BJ (cell line): ENCODE results near the gene CMSS1. TPM values are rescaled to one million over a fixed set of nuclear protein-coding genes. Genes with fewer than 3 reads are reported as not detected.

Experiments
- CTCF ChIA-PET: fragments of 350-600 bp; formaldehyde crosslinking; extraction: SDS; loops from one replicate; lab custom pipeline; 2021; ENCODE audit warnings: antibody characterized with exemption, inconsistent platforms; lab: Yijun Ruan, JAX
- POLR2A ChIA-PET: fragments of 300-600 bp; sonication (Branson Sonifier 250); formaldehyde crosslinking; extraction: SDS; loops from one replicate; lab custom pipeline; 2021; ENCODE audit warnings: antibody characterized with exemption; lab: Charles Lee
- DNase-seq: peaks from one replicate; pipeline ENCODE4 v3.0.0-alpha.2; 2011; ENCODE audit warnings: low read depth
- H3K27me3 ChIP-seq: 2 replicates; pipeline ENCODE4 v1.6.0; 2011; ENCODE audit warnings: low read length; ENCODE audit not compliant: control insufficient read depth, insufficient read depth
- H3K36me3 ChIP-seq: 2 replicates; pipeline ENCODE4 v1.5.1; 2011; ENCODE audit warnings: low read length; ENCODE audit not compliant: control insufficient read depth, insufficient read depth
- H3K4me3 ChIP-seq: 2 replicates; pipeline ENCODE4 v1.5.1; 2011; ENCODE audit warnings: low read depth, mild to moderate bottlenecking, control low read depth, low read length
- polyA plus RNA-seq: library from polyadenylated mRNA; depleted of rRNA; stranded (reverse); fragments of >200 nt; gene quantifications from 2 replicates; pipeline ENCODE4 v1.2.3, GENCODE V29; 2011
- TF ChIP-seq, protein P1 (sequence below): IDR thresholded peaks from 2 replicates; pipeline ENCODE4 v1.5.1; 2011; ENCODE audit warnings: low read depth, mild to moderate bottlenecking, control low read depth, inconsistent platforms, low read length, moderate library complexity; ENCODE audit not compliant: insufficient read depth

Gene CMSS1
- polyA plus RNA-seq, 1 experiment = 6.7 TPM

DNA sequence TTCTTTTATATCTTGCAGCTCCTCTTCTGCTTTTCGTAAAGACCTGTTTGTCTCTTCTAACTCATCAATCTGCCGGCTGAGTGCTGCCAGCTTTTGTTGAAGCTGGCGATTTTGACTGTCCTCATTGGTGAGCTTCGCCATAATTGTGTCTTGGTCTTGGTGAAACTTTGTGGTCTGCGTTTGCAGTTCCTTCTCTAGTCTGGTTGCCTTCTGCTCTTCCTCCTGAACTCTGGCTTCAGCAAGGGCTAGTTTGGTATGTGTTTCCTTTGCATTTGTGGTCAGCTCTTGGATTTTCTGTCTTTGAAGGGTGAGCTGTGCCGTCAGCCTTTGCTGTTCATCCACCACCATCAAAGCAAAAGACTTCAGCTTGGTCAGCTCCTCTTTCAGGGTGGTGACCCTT is 32.9 kb downstream of the CMSS1 start:
- POLR2A ChIA-PET = no interaction called here
- TF ChIP-seq, protein P1, sequence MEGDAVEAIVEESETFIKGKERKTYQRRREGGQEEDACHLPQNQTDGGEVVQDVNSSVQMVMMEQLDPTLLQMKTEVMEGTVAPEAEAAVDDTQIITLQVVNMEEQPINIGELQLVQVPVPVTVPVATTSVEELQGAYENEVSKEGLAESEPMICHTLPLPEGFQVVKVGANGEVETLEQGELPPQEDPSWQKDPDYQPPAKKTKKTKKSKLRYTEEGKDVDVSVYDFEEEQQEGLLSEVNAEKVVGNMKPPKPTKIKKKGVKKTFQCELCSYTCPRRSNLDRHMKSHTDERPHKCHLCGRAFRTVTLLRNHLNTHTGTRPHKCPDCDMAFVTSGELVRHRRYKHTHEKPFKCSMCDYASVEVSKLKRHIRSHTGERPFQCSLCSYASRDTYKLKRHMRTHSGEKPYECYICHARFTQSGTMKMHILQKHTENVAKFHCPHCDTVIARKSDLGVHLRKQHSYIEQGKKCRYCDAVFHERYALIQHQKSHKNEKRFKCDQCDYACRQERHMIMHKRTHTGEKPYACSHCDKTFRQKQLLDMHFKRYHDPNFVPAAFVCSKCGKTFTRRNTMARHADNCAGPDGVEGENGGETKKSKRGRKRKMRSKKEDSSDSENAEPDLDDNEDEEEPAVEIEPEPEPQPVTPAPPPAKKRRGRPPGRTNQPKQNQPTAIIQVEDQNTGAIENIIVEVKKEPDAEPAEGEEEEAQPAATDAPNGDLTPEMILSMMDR = no peak
- H3K36me3 ChIP-seq = peaks cover 7% of the 10 kb centered on the region
- no peaks in the 10 kb centered on the region for H3K27me3 ChIP-seq
- DNase-seq = no peak
- H3K4me3 ChIP-seq = no peak overlapping the region
- CTCF ChIA-PET = interaction anchor here (0.8 to 1.7 kb wide), 3 partner anchors 9 to 404 kb away, joined by 3 read pairs; no protein-coding TSS in a partner anchor

DNA sequence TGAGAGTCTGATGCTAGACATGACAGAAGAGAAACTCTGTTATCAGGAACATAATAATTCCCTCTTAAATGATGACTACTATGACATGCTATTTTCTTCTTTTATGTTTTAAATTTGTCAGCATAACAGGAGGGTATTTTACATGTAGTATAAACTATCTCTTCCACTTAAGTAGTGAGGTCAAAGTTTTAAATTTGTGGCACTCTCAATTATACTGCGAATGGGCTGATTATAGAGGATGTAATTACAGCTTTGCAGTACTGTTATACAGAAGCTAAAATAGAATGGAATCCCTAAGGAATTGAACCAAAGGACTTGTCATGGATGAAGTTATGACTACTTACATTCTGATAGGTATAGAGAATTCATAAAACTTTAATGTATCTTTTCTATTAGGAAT is 34.3 kb downstream of the CMSS1 start:
- CTCF ChIA-PET = no interaction called here
- POLR2A ChIA-PET = no interaction called here
- TF ChIP-seq, protein P1 = no peak

DNA sequence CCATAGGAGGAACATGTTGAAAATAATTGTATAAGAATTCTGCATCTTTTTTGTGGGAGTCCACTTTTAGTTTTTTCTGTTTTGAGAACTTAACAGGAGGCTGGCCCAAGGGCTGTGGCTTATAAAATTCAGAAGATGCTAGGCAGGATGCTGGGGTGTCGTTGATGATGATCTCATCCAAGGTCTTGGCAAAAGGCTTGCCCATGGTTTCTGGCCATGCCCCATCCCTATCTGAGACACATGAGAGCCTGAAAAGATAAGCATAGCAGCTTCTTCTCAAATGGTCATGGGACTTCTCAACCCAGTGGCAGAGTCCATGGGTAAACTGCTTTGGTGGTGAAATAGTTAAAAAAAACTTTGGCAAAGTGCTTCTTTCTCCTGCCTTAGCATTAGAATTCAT is 35.2 kb downstream of the CMSS1 start:
- TF ChIP-seq, protein P1 = no peak
- no peaks in the 10 kb centered on the region for H3K27me3 ChIP-seq
- ChIA-PET POLR2A (no interaction called here), CTCF (interaction anchor here (0.8 kb wide), 1 partner anchor 9 kb away, joined by 4 read pairs; no protein-coding TSS in a partner anchor)
- no peak overlapping the region for H3K4me3 ChIP-seq
- no peak for DNase-seq
- H3K36me3 ChIP-seq = peaks cover 7% of the 10 kb centered on the region

More for the DNA sequence above, 34.3 kb downstream of the CMSS1 start:
- Histone ChIP-seq H3K36me3 (peaks cover 7% of the 10 kb centered on the region), H3K27me3 (no peaks in the 10 kb centered on the region), H3K4me3 (no peak overlapping the region)
- no peak for DNase-seq

DNA sequence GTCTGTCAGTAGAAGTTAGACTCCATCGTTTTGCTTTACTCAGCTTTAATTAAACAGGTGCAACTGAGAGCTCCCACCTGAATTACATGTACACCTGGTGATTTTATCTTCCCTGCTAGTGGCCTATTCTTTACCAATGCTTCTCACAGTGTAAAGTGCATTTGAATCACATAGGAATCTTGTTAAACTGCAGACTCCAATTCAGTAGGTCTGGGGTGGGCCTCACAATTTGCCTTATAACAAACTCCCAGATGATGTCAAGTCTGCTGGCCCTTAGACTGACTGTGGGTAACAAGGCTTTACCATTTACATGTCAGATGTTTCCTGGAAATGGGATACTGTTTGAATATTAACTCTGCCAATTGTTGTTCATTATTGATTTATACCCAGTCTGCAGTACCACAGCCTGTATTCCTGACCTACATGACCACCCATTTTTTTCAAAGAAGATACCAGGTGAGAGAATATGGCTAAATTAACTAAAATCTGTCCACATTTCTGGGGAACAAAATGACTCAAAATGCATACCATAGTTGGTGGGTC is 37.2 kb downstream of the CMSS1 start:
- POLR2A ChIA-PET = no interaction called here

DNA sequence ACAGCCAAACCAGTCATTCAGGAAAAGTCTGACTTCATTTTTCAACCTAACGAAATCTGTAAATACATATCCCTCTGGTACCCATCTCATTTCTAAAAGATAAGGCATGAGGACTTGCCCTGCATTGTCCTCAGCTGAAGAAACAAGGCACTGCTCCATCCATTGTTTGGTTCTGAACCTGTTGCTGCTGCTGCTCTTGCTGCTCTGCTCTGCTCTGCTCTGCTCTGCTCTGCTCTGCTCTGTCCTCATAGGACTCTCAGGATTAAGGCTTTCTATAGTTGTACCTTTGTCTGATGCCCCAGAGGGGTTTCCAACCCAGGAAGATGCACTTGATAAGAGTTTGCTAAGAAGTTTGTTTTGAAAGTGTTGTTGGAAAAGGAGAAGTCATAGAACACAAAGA is 38.2 kb downstream of the CMSS1 start:
- no peak for DNase-seq
- ChIA-PET CTCF (interaction anchor here (1.0 to 2.1 kb wide), 2 partner anchors 10 to 11 kb away, joined by 5 to 10 read pairs; no protein-coding TSS in a partner anchor), POLR2A (no interaction called here)
- H3K27me3 ChIP-seq = no peaks in the 10 kb centered on the region
- peaks cover 4% of the 10 kb centered on the region for H3K36me3 ChIP-seq
- TF ChIP-seq, protein P1 = no peak
- H3K4me3 ChIP-seq = no peak overlapping the region

More for the DNA sequence above, 37.2 kb downstream of the CMSS1 start:
- Histone ChIP-seq H3K36me3 (peaks cover 7% of the 10 kb centered on the region), H3K27me3 (no peaks in the 10 kb centered on the region), H3K4me3 (no peak overlapping the region)
- CTCF ChIA-PET = interaction anchor here (0.7 to 2.1 kb wide), 5 partner anchors 9 to 399 kb away, joined by 3 to 10 read pairs (median 3); no protein-coding TSS in a partner anchor
- TF ChIP-seq, protein P1 = no peak
- no peak for DNase-seq
